Lower leg skin (tissue), 3 donors: Measurements from ENCODE around the gene PLIN3.

ENCODE experiments used
- CTCF ChIP-seq, 3 donors: fragments of 450-650 bp; IDR thresholded peaks; one replicate each; pipeline ENCODE4 v1.5.1; 2016; ENCODE audit warnings: antibody characterized with exemption in 3 of 3, mild to moderate bottlenecking in 3 of 3, moderate library complexity in 2 of 3
- POLR2A ChIP-seq, 2 donors: fragments of 450-650 bp; IDR thresholded peaks; one replicate each; pipeline ENCODE4 v1.6.1; 2016 to 2017; ENCODE audit warnings: antibody characterized with exemption in 2 of 2, mild to moderate bottlenecking in 1 of 2, moderate library complexity in 1 of 2

DNA sequence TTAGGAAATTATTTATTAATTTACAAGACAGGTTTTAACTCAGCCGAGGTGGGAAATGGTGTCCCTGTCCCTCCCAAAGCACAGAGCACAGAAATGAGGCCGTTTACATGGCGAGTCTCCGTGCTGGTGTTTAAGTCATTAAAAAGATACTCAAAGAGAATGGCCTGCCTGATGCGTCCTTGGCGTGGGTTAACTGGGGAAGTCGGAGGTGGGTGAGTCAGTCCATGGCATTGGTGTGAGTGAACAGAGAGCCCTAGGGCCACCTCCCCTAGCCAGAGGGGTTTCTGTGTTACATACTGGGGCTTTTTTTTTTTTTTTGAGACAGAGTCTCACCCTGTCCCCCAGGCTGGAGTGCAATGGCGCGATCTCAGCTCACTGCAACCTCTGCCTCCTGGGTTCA lies 72.1 kb downstream of the PLIN3 start:
- TF ChIP-seq CTCF (IDR thresholded peaks at IDR 0.05) (no peak), POLR2A (IDR thresholded peaks at IDR 0.05) (no peak)
